Activated CD8-positive, alpha-beta memory T cell treated with anti-CD3 and anti-CD28 coated beads for 36 hours (primary cell): Measurements from ENCODE around the gene PACRGL. TPM values are rescaled to one million over a fixed set of nuclear protein-coding genes. Genes with fewer than 3 reads are reported as not detected.

ENCODE experiments used
- CTCF ChIA-PET: fragments of 350-600 bp; sonication (Branson Sonifier 250); formaldehyde crosslinking; loops from one replicate; lab custom pipeline; 2021; ENCODE audit warnings: antibody characterized with exemption; lab: Charles Lee
- POLR2A ChIA-PET: fragments of 350-600 bp; sonication (Branson Sonifier 250); formaldehyde crosslinking; loops from one replicate; lab custom pipeline; 2021; ENCODE audit warnings: antibody characterized with exemption; lab: Charles Lee
- total RNA-seq, 2 experiments: library from RNA; stranded (reverse); gene quantifications; one replicate each; pipeline ENCODE4 v1.2.3, GENCODE V29; 2021

PACRGL gene
- total RNA-seq = 10 to 100 TPM; 16.3 to 18.4 TPM

- POLR2A ChIA-PET = no interaction called here
- CTCF ChIA-PET = no interaction called here
Measured at GRCh38 chr4:20700007-20700761, at the start of gene PACRGL. TSS of gene PACRGL (plus strand) at chr4:20700458. CDS start at chr4:20704482, 4,024 bp downstream.

DNA sequence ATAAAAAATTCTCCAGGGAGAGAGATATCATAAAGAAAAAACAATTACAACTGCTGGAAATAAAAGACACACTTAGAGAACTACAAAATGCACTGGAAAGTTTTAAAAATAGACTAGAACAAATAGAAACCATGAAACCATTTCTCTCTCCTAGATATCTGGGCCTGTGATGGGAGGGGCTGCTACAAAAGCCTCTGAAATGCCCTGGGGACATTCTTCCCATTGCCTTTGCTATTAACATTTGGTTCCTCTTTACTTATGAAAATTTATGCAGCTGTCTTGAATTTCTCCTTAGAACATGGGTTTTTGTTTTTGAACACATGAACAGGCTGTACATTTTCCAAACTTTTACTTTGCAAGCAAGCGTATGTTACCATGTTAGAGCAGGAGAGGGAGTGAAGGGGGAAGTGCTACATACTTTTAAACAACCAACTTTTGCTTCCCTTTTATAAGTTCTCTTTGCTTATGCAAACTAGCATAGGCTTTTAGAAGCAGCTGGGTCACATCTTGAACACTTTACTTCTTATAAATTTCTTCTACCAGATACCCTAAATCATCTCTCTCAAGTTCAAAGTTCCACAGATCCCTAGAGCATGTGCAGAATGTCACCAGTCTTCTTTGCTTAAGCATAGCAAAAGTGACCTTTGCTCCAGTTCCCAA is 47.9 kb upstream of the PACRGL start:
- CTCF ChIA-PET = no interaction called here

DNA sequence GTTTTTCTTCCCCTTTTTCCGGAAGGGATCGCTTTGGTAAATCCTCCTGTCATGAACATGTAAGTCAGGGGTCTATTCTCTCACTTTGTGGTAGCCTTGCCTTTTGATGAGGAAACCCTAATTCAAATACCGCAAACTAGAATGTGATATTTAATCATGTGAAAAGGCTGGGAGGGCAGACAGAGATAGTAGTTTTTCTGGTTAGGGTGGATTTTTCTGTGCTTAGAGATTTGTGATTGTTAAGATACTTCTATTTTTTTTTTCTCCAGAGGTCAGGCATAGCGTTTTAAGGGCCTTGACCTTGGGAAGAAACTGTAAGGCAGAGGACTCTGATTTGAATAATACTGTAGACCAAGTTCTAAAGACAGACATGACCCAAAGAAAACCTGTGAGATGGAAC is 41.8 kb upstream of the PACRGL start:
- ChIA-PET CTCF (no interaction called here), POLR2A (no interaction called here)

More for the DNA sequence above, 47.9 kb upstream of the PACRGL start:
- POLR2A ChIA-PET = no interaction called here

DNA sequence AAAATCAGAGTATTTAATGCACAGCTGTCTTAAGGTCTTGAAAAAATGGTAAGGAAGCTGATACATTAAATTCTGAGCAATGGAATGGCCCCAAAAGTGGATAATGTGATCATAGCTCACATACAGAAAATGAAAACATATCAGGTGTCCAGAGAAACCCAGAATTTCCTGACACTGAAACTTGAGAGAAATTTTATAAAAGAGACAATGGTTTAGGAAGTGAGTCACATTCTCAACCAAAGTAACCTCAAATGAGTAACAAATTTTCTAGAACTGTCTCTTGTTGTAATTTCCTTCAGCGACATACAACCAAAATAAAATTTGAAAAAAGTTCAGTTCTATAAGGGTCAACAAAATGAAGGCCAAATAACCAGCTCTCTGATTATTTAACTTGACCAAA is 37.4 kb upstream of the PACRGL start:
- POLR2A ChIA-PET = no interaction called here
- CTCF ChIA-PET = no interaction called here

GRCh38 chr4:20666012-20666860 is 34.0 kb upstream of the PACRGL start:
- POLR2A ChIA-PET = no interaction called here
- CTCF ChIA-PET = no interaction called here

DNA sequence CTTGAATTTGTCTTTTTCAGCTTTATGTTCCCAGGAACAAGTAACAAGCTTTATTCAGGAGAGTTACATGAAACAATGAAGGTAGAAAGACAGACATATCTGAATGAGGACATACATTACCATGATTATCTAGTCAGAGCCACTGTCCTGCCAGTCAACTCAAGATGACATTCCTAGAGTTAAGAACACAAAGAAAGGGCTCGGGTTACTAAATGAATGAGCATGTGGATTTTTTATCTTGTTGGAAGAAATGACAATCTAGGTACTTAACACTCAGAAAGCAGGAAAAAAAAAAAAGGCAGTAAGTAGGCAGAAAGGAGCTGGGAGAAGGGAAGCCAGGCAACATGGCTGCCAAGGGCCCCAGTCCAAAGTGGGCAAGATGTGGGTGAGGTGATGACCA is 28.0 kb upstream of the PACRGL start:
- ChIA-PET POLR2A (no interaction called here), CTCF (no interaction called here)

DNA sequence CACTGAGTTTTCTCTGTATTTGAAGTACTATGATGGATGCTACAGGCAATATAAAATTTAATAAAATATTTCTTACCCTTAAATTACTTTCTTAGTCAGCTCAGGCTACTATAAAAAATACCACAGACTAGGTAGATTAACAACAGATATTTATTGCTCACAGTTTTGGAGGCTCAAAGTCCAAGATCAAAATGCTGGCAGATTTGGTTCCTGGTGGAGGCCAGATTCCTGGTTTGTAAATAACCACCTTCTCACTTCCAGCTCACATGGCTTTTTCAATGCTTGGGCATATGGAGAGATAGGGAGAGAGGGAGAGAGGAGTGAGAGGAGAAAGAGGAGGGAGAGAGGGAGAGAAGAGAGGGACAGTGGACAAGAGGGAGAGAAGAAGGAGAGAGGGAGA is 24.5 kb upstream of the PACRGL start:
- CTCF ChIA-PET = no interaction called here
- POLR2A ChIA-PET = no interaction called here

- ChIA-PET POLR2A (no interaction called here), CTCF (no interaction called here)
Measured at GRCh38 chr4:20676501-20677197, 23.6 kb upstream of the PACRGL start.

DNA sequence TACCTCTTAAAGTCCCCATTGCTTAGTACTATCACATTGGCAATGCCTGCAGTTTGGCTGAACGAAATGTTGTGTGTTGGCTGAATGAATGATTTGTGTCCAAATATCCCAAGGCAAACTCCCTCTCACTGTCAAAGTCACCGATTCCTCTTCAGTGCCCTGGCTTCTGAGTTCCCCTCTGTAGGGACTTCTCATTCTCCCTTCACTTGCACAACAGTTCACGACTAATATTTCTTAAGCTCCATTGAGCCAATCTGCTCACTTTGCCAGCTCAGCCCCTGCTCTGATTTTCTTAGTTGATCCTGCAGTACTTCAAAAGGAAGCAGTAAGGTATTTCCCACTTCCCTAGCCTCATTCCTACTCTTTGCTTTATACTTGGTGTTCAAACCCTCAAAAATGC is 21.9 kb upstream of the PACRGL start:
- ChIA-PET CTCF (no interaction called here), POLR2A (no interaction called here)

GRCh38 chr4:20679951-20680350 is 20.3 kb upstream of the PACRGL start:
- ChIA-PET CTCF (no interaction called here), POLR2A (no interaction called here)

DNA sequence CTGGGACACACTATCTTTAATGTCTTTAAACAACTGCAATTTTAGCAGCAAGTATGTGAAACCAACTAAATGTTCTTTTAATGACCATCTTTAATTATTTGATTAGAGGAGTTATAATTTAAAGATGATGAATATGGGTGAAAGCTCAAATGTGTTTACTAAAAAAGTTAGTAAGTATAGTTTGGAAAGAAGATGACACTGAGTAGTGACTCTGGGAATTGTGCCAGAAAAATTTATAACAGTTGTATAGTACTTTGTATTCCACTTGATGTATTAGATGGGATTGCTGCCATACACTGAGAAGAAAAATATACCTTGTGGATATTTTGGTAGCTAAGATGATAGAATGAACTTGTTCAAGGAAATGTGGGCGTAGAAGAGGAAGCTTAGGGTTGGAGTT is 19.5 kb upstream of the PACRGL start:
- ChIA-PET CTCF (no interaction called here), POLR2A (no interaction called here)

GRCh38 chr4:20681271-20681670 is 19.0 kb upstream of the PACRGL start:
- ChIA-PET POLR2A (no interaction called here), CTCF (no interaction called here)

DNA sequence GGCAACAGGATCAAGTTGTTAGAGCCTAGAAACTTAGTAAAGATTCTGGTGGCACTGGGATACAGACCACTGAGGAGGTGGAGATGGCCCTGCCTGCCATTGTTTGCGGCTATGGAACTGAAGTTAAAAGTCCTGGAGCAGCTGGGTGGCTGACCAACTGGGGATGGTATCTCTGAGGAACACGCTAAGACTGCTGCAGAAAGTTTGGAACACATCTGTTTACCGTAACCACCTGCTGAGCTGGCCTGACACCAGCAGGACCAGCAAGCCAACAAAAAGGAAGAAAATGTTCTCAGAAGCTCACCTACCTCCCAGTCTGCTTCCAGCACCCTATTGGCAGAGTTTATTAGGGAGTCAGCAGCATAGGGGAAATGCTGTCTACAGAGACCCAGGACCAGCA is 17.4 kb upstream of the PACRGL start:
- CTCF ChIA-PET = interaction anchor here (1.0 to 1.3 kb wide), 2 partner anchors 267 to 288 kb away, joined by 3 to 4 read pairs; no protein-coding TSS in a partner anchor

DNA sequence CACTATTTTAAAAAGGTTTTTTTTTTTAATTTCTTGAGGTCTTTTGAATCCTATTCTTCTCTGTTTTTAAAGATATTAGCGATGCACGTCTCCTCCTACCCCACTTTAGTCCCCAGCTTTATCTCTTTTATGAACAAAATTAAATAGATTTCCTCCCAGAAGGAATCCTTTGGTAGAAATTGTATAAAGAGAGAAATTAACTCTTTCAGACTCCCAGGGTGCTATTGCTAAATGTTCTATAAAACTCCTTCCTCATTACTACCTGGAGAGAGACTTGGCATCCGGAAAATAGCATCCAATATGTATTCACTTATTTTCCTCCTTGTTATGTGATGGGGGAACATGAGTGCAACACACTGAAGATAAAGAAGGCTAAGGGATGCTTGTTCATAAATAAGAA is 16.5 kb upstream of the PACRGL start:
- ChIA-PET POLR2A (no interaction called here), CTCF (interaction anchor here (0.6 to 1.0 kb wide), 2 partner anchors 39 to 268 kb away, joined by 3 read pairs; no protein-coding TSS in a partner anchor)

More for the DNA sequence above, 17.4 kb upstream of the PACRGL start:
- POLR2A ChIA-PET = no interaction called here

GRCh38 chr4:20684852-20685763 is 15.2 kb upstream of the PACRGL start:
- POLR2A ChIA-PET = no interaction called here

GRCh38 chr4:20687864-20688263 is 12.4 kb upstream of the PACRGL start:
- CTCF ChIA-PET = no interaction called here
- POLR2A ChIA-PET = no interaction called here

More at GRCh38 chr4:20684852-20685763, 15.2 kb upstream of the PACRGL start:
- CTCF ChIA-PET = interaction anchor here (0.9 to 1.4 kb wide), 4 partner anchors 11 to 256 kb away, joined by 3 to 4 read pairs (median 4); no protein-coding TSS in a partner anchor

GRCh38 chr4:20696815-20697214 is 3.4 kb upstream of the PACRGL start:
- ChIA-PET CTCF (no interaction called here), POLR2A (no interaction called here)

DNA sequence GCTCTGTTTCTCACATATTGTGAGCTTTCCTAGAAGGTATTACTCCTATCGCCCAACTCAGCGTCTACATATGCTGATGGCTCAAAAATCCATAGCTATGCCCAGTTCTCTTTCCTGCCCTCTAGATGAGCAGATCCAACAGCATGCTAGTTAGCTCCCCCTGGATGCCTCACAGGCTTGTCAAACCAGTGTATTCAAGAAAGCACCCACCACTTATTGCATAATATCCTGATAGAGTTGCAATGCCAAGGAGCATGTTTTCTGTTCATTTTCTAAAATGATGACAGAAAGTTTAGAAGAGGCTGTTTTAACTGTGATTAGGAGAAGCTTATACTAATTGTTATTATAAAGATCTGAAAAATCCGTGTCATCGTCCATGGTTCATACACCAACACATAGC is 1.9 kb upstream of the PACRGL start:
- ChIA-PET POLR2A (no interaction called here), CTCF (interaction anchor here (1.4 kb wide), 1 partner anchor 13 kb away, joined by 4 read pairs; no protein-coding TSS in a partner anchor)
